HEK293T (cell line): ENCODE measurements around the gene FGFRL1.
"Not testable (repeated sequence)": the region's sequence is repeated elsewhere in the genome, so short reads cannot be mapped to it uniquely, and the experiment has no call there.

Experiments
- CTCF ChIA-PET: fragments of 350-600 bp; formaldehyde crosslinking; extraction: SDS; loops from one replicate; lab custom pipeline; 2021; ENCODE audit warnings: antibody characterized with exemption, inconsistent platforms; lab: Yijun Ruan, JAX
- POLR2A ChIA-PET: fragments of 350-600 bp; formaldehyde crosslinking; extraction: SDS; loops from one replicate; lab custom pipeline; 2020; ENCODE audit warnings: antibody characterized with exemption, inconsistent platforms; lab: Yijun Ruan, JAX
- DNase-seq: peaks from one replicate; pipeline ENCODE4 v3.0.0; 2012; ENCODE audit warnings: mixed read lengths; ENCODE audit errors: extremely low spot score
- ARNT ChIP-seq: fragments of 450-650 bp; IDR thresholded peaks from 2 replicates; pipeline ENCODE4 v1.6.1; 2017; ENCODE audit warnings: mild to moderate bottlenecking
- BHLHE40 ChIP-seq: fragments of 450-650 bp; IDR thresholded peaks from 2 replicates; pipeline ENCODE4 v1.6.1; 2016; ENCODE audit warnings: mild to moderate bottlenecking, moderate library complexity, borderline replicate concordance
- CTBP1 ChIP-seq: fragments of 450-650 bp; IDR thresholded peaks from 2 replicates; pipeline ENCODE4 v1.6.1; 2016; ENCODE audit warnings: borderline replicate concordance
- ELF4 ChIP-seq: fragments of 450-650 bp; IDR thresholded peaks from 2 replicates; pipeline ENCODE4 v1.6.1; 2017; ENCODE audit warnings: antibody characterized with exemption
- FOXA1 ChIP-seq: fragments of 450-650 bp; IDR thresholded peaks from 2 replicates; pipeline ENCODE4 v1.6.1; 2016; ENCODE audit warnings: mild to moderate bottlenecking
- FOXK2 ChIP-seq: fragments of 450-650 bp; IDR thresholded peaks from 2 replicates; pipeline ENCODE4 v1.6.1; 2016; ENCODE audit warnings: mild to moderate bottlenecking
- FOXM1 ChIP-seq: fragments of 450-650 bp; IDR thresholded peaks from 2 replicates; pipeline ENCODE4 v1.6.1; 2017; ENCODE audit warnings: mild to moderate bottlenecking, borderline replicate concordance
- HDGF ChIP-seq: fragments of 450-650 bp; IDR thresholded peaks from 2 replicates; pipeline ENCODE4 v1.6.1; 2017; ENCODE audit warnings: antibody characterized with exemption, borderline replicate concordance
- L3MBTL2 ChIP-seq: fragments of 450-650 bp; conservative IDR thresholded peaks from 2 replicates; pipeline ENCODE4 v1.6.1; 2016; ENCODE audit warnings: mild to moderate bottlenecking
- LEF1 ChIP-seq: fragments of 450-650 bp; IDR thresholded peaks from 2 replicates; pipeline ENCODE4 v1.6.1; 2017; ENCODE audit warnings: mild to moderate bottlenecking, borderline replicate concordance
- NFRKB ChIP-seq: fragments of 450-650 bp; IDR thresholded peaks from 2 replicates; pipeline ENCODE4 v1.6.1; 2016; ENCODE audit warnings: mild to moderate bottlenecking, moderate library complexity
- PKNOX1 ChIP-seq: fragments of 450-650 bp; IDR thresholded peaks from 2 replicates; pipeline ENCODE4 v1.6.1; 2016
- SP1 ChIP-seq: fragments of 450-650 bp; IDR thresholded peaks from 2 replicates; pipeline ENCODE4 v1.6.1; 2017
- SUZ12 ChIP-seq: fragments of 450-650 bp; IDR thresholded peaks from 2 replicates; pipeline ENCODE4 v1.6.1; 2016; ENCODE audit warnings: mild to moderate bottlenecking
- TARDBP ChIP-seq: fragments of 450-650 bp; IDR thresholded peaks from 2 replicates; pipeline ENCODE4 v1.6.1; 2016
- ZNF384 ChIP-seq: fragments of 450-650 bp; IDR thresholded peaks from 2 replicates; pipeline ENCODE4 v1.6.1; 2016

FGFRL1 gene

GRCh38 chr4:1053080-1053661, 41.7 kb downstream of the FGFRL1 start:
- TF ChIP-seq HDGF (no peak), ELF4 (no peak), FOXM1 (no peak), FOXA1 (no peak), ZNF384 (no peak), BHLHE40 (no peak), NFRKB (no peak), SP1 (no peak), CTBP1 (no peak), SUZ12 (no peak), L3MBTL2 (no peak; the same call in 1 of the 2 replicates), LEF1 (no peak), TARDBP (no peak)
- ChIA-PET CTCF (no interaction called here), POLR2A (interaction anchor here (1.0 kb wide), 1 partner anchor 9 kb away, joined by 3 read pairs; no protein-coding TSS in a partner anchor)
- DNase-seq, result no peak

GRCh38 chr4:1053891-1054290, 42.5 kb downstream of the FGFRL1 start:
- CTCF ChIA-PET, POLR2A ChIA-PET, DNase-seq: not testable (repeated sequence)

DNA sequence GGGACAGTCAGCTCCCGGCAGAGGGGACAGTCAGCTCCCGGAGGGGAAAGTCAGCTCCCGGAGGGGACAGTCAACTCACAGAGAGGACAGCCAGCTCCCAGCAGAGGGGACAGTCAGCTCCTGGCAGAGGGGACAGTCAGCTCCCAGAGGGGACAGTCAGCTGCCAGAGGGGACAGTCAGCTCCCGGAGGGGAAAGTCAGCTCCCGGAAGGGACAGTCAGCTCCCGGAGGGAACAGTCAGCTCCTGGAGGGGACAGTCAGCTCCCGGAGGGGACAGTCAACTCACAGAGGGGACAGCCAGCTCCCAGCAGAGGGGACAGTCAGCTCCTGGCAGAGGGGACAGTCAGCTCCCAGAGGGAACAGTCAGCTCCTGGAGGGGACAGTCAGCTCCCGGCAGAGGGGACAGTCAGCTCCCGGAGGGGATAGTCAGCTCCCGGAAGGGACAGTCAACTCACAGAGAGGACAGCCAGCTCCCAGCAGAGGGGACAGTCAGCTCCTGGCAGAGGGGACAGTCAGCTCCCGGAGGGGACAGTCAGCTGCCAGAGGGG, 43.3 kb downstream of the FGFRL1 start:
- DNase-seq, POLR2A ChIA-PET, CTCF ChIA-PET: not testable (repeated sequence)

GRCh38 chr4:1055243-1055701, 43.8 kb downstream of the FGFRL1 start:
- POLR2A ChIA-PET, CTCF ChIA-PET, DNase-seq: not testable (repeated sequence)

- TF ChIP-seq TARDBP (no peak), CTBP1 (no peak), FOXM1 (no peak)
- ChIA-PET POLR2A (no interaction called here), CTCF (no interaction called here)
- no peak for DNase-seq
Measured at GRCh38 chr4:1055721-1056590, 44.5 kb downstream of the FGFRL1 start.

GRCh38 chr4:1056671-1057402, 45.4 kb downstream of the FGFRL1 start:
- TF ChIP-seq TARDBP (no peak), SP1 (no peak), LEF1 (no peak), FOXA1 (no peak), FOXM1 (no peak), PKNOX1 (no peak), ELF4 (no peak)
- CTCF ChIA-PET, result no interaction called here
- POLR2A ChIA-PET, result no interaction called here
- no peak for DNase-seq

GRCh38 chr4:1057403-1057745, 45.9 kb downstream of the FGFRL1 start:
- no peak for TF ChIP-seq NFRKB
- TF ChIP-seq FOXM1, result no peak
- TF ChIP-seq FOXK2, result no peak
- no peak for TF ChIP-seq ELF4
- TF ChIP-seq HDGF, result no peak
- TF ChIP-seq LEF1, result no peak
- TF ChIP-seq L3MBTL2, result no peak
- TF ChIP-seq BHLHE40, result no peak
- no peak for TF ChIP-seq SP1
- no peak for TF ChIP-seq ZNF384
- TF ChIP-seq CTBP1, result no peak
- no peak for TF ChIP-seq ARNT
- no peak for TF ChIP-seq SUZ12
- no peak for TF ChIP-seq TARDBP
- TF ChIP-seq FOXA1, result no peak
- TF ChIP-seq PKNOX1, result no peak
- POLR2A ChIA-PET, result no interaction called here
- CTCF ChIA-PET, result no interaction called here
- no peak for DNase-seq
